Hair follicular keratinocyte (primary cell): Measurements from ENCODE around the gene ZNF763. TPM values are rescaled to one million over a fixed set of nuclear protein-coding genes. Genes with fewer than 3 reads are reported as not detected.

Source experiments
- total RNA-seq: library from RNA; depleted of rRNA; stranded (reverse); fragments of >200 nt; gene quantifications from 2 replicates; pipeline ENCODE4 v1.2.3, GENCODE V29; 2015

The ZNF763 gene
- total RNA-seq: 0.61 and 0.78 TPM in 2 replicates

GRCh38 chr19:11964858-11965645 is at the start of gene ZNF763:
Gene ZNF763 (plus strand): TSS chr19:11965040. CDS start chr19:11965209, 169 bp downstream.

GRCh38 chr19:11924886-11925650 is 39.8 kb upstream of the ZNF763 start, which contains the start of gene ZNF700:
Gene ZNF700 (plus strand): TSS chr19:11925107. CDS start chr19:11925211, 104 bp downstream.

Other genes with a start within 250 kb of the ZNF763 start
- 3.0 and 5.2 TPM in 2 replicates for gene ZNF823, start 226.1 kb upstream of the ZNF763 start, total RNA-seq
- 1.3 and 1.9 TPM in 2 replicates for gene ZNF441, start 198.0 kb upstream of the ZNF763 start, total RNA-seq
- gene ZNF491, start 166.5 kb upstream of the ZNF763 start, total RNA-seq: 0.11 and 0.23 TPM in 2 replicates
- gene ZNF440, start 150.8 kb upstream of the ZNF763 start, total RNA-seq: 5.9 and 7.6 TPM in 2 replicates
- gene ZNF439, start 116.3 kb upstream of the ZNF763 start, total RNA-seq: 0.16 and 0.19 TPM in 2 replicates
- 0.16 and 3.0 TPM in 2 replicates for gene ZNF69, start 77.3 kb upstream of the ZNF763 start, total RNA-seq
- gene ZNF700, start 39.9 kb upstream of the ZNF763 start, total RNA-seq: 3.2 and 5.9 TPM in 2 replicates
- gene ZNF433, start 70.6 kb downstream of the ZNF763 start, total RNA-seq: 0.99 and 2.1 TPM in 2 replicates
- 0.30 TPM in 1 of 2 replicates, not detected in the other for gene ZNF878, start 87.9 kb downstream of the ZNF763 start, total RNA-seq
- gene ZNF844, start 99.7 kb downstream of the ZNF763 start, total RNA-seq: 0.30 and 0.78 TPM in 2 replicates
- gene ZNF20, start 175.3 kb downstream of the ZNF763 start, total RNA-seq: 0.61 and 3.0 TPM in 2 replicates
- 1.7 and 3.1 TPM in 2 replicates for gene ZNF625, start 191.7 kb downstream of the ZNF763 start, total RNA-seq
- gene ZNF136, start 198.1 kb downstream of the ZNF763 start, total RNA-seq: 1.8 and 2.7 TPM in 2 replicates